DLD1 (cell line): ENCODE measurements around the gene EIF3L.

ENCODE experiments used
- in situ Hi-C: cut with HindIII; loops from 2 replicates; pipeline ENCODE4 v1.10.0; 2017; ENCODE audit warnings: low sequenced_read_pairs

The EIF3L gene

GRCh38 chr22:37850801-37851200 is 1.6 kb downstream of the EIF3L start:
- in situ Hi-C loops: no loop called here

- in situ Hi-C loops: no loop called here
These were observed 3.2 kb downstream of the EIF3L start for GRCh38 chr22:37852418-37852817.

- in situ Hi-C loops: no loop called here
These were observed 5.7 kb downstream of the EIF3L start for GRCh38 chr22:37854946-37855345.

GRCh38 chr22:37855462-37855861 is 6.2 kb downstream of the EIF3L start:
- in situ Hi-C loops: no loop called here

- in situ Hi-C loops: no loop called here
These were observed 11.7 kb downstream of the EIF3L start for GRCh38 chr22:37860796-37861421.

- in situ Hi-C loops: no loop called here
These were observed 13.5 kb downstream of the EIF3L start for GRCh38 chr22:37862570-37863325.

GRCh38 chr22:37865510-37865909 is 16.3 kb downstream of the EIF3L start:
- in situ Hi-C loops: no loop called here

- in situ Hi-C loops: no loop called here
These were observed 21.1 kb downstream of the EIF3L start for GRCh38 chr22:37870273-37870672.

GRCh38 chr22:37880668-37881440 is 31.6 kb downstream of the EIF3L start:
- in situ Hi-C loops: no loop called here

- in situ Hi-C loops: no loop called here
These were observed 35.2 kb downstream of the EIF3L start for GRCh38 chr22:37884420-37884819.

GRCh38 chr22:37887584-37888378 is 38.6 kb downstream of the EIF3L start:
- in situ Hi-C loops: no loop called here

GRCh38 chr22:37891926-37892325 is 42.7 kb downstream of the EIF3L start:
- in situ Hi-C loops: no loop called here

GRCh38 chr22:37892566-37893335 is 43.5 kb downstream of the EIF3L start:
- in situ Hi-C loops: no loop called here

- in situ Hi-C loops: no loop called here
These were observed 44.4 kb downstream of the EIF3L start for GRCh38 chr22:37893583-37893983.

GRCh38 chr22:37894939-37895670 is 45.9 kb downstream of the EIF3L start:
- in situ Hi-C loops: no loop called here

- in situ Hi-C loops: no loop called here
These were observed 47.0 kb downstream of the EIF3L start for GRCh38 chr22:37896181-37896592.

- in situ Hi-C loops: no loop called here
These were observed 47.7 kb downstream of the EIF3L start for GRCh38 chr22:37896939-37897338.

GRCh38 chr22:37897807-37898206 is 48.6 kb downstream of the EIF3L start:
- in situ Hi-C loops: no loop called here

GRCh38 chr22:37898441-37899181 is 49.4 kb downstream of the EIF3L start:
- in situ Hi-C loops: no loop called here
